ENCODE data around the gene TET2. TPM values are rescaled to one million over a fixed set of nuclear protein-coding genes. Genes with fewer than 3 reads are reported as not detected.
A peak's percentile ranks its signal among the peaks of the same experiment; 100 is the strongest.

Gene TET2
- total RNA-seq, 4 donors from 2014 or later = 22.0 to 31.5 (median 28.0) TPM

GRCh38 chr4:105137121-105137875, 9.4 kb upstream of the TET2 start:
- no peaks in the 10 kb centered on the region for H3K36me3 ChIP-seq

GRCh38 chr4:105139646-105140045, 7.0 kb upstream of the TET2 start:
- WGBS = 94% methylated on average over 1 of the region's 1 CpG

More at GRCh38 chr4:105137121-105137875, 9.4 kb upstream of the TET2 start:
- WGBS = 72% methylated on average over 5 of the region's 5 CpGs
- Histone ChIP-seq H3K27ac (replicated peaks in 1 of 4) (no peak overlapping the region), H3K9me3 (no peaks in the 10 kb centered on the region), H3K4me1 (peaks cover 0 to 4% (median 0%) of the 10 kb centered on the region in 4 donors), H3K4me3 (no peak overlapping the region), H3K27me3 (no peaks in the 10 kb centered on the region)
- TF ChIP-seq POLR2A (IDR thresholded peaks at IDR 0.05; ENCODE audit: low read depth) (no peak), EP300 (IDR thresholded peaks at IDR 0.05) (no peak), CTCF (IDR thresholded peaks at IDR 0.05) (no peak), POLR2AphosphoS5 (IDR thresholded peaks at IDR 0.05) (no peak)
- no peak for DNase-seq (ENCODE audit: extremely low spot score)
- intact Hi-C loops (cut with DNase I) = no loop called here

GRCh38 chr4:105140684-105141490, 5.8 kb upstream of the TET2 start:
- DNase-seq (ENCODE audit: extremely low spot score) = no peak
- Histone ChIP-seq H3K36me3 (no peaks in the 10 kb centered on the region), H3K27ac (replicated peaks in 1 of 4) (no peak overlapping the region), H3K4me1 (peaks cover 0 to 6% (median 2%) of the 10 kb centered on the region in 4 donors), H3K4me3 (no peak overlapping the region), H3K9me3 (no peaks in the 10 kb centered on the region), H3K27me3 (no peaks in the 10 kb centered on the region)
- no peak for TF ChIP-seq EP300 (IDR thresholded peaks at IDR 0.05)
- no peak for TF ChIP-seq POLR2AphosphoS5 (IDR thresholded peaks at IDR 0.05)
- peak; percentile 56 to 74 (median 66) for TF ChIP-seq CTCF (IDR thresholded peaks at IDR 0.05)
- 36% methylated on average over 7 of the region's 7 CpGs for WGBS
- intact Hi-C loops (cut with DNase I) = loop anchor here (2.0 to 10.0 kb wide), 3 partner anchors 104 to 1174 kb away; partner anchors contain the start of genes AIMP1 and TBCK

More at GRCh38 chr4:105139646-105140045, 7.0 kb upstream of the TET2 start:
- DNase-seq (ENCODE audit: extremely low spot score) = no peak
- no peaks in the 10 kb centered on the region for H3K27me3 ChIP-seq
- no peaks in the 10 kb centered on the region for H3K36me3 ChIP-seq
- H3K9me3 ChIP-seq = no peaks in the 10 kb centered on the region
- no peak overlapping the region for H3K4me3 ChIP-seq
- TF ChIP-seq CTCF (IDR thresholded peaks at IDR 0.05) (no peak), POLR2AphosphoS5 (IDR thresholded peaks at IDR 0.05) (no peak), POLR2A (IDR thresholded peaks at IDR 0.05; ENCODE audit: low read depth) (no peak), EP300 (IDR thresholded peaks at IDR 0.05) (no peak)
- H3K27ac ChIP-seq (replicated peaks in 1 of 4) = no peak overlapping the region
- intact Hi-C loops (cut with DNase I) = loop anchor here (2.0 to 10.0 kb wide), 3 partner anchors 105 to 1175 kb away; partner anchors contain the start of genes AIMP1 and TBCK
- H3K4me1 ChIP-seq = peaks cover 0 to 4% (median 0%) of the 10 kb centered on the region in 4 donors

- 30% methylated on average over 21 of the region's 21 CpGs for WGBS
- H3K27ac ChIP-seq (replicated peaks in 1 of 4) = peak overlapping the region; percentile 85 to 88 (median 88)
- intact Hi-C loops (cut with DNase I) = loop anchor here (10.0 kb wide), 2 partner anchors 99 to 1169 kb away; partner anchors contain the start of genes AIMP1 and TBCK
Observed at GRCh38 chr4:105145156-105145902, 1.3 kb upstream of the TET2 start.

More at GRCh38 chr4:105145156-105145902, 1.3 kb upstream of the TET2 start:
- Histone ChIP-seq H3K4me3 (peak overlapping the region; percentile 79 to 91 (median 84)), H3K36me3 (no peaks in the 10 kb centered on the region), H3K9me3 (no peaks in the 10 kb centered on the region), H3K4me1 (peaks cover 10 to 29% (median 23%) of the 10 kb centered on the region in 4 donors), H3K27me3 (no peaks in the 10 kb centered on the region)
- DNase-seq (ENCODE audit: extremely low spot score) = no peak
- TF ChIP-seq POLR2AphosphoS5 (IDR thresholded peaks at IDR 0.05) = peak in 1 of 2 donors; percentile 13
- no peak for TF ChIP-seq EP300 (IDR thresholded peaks at IDR 0.05)
